Loucy (cell line): ENCODE results near the gene DMRTC1B.
"Not testable (repeated sequence)": the region's sequence is repeated elsewhere in the genome, so short reads cannot be mapped to it uniquely, and the experiment has no call there.

Source experiments
- EZH2phosphoT487 ChIP-seq: fragments of 200-600 bp; IDR thresholded peaks from 2 replicates; pipeline ENCODE4 v1.6.1; 2018; ENCODE audit warnings: antibody characterized with exemption, mild to moderate bottlenecking, moderate library complexity, borderline replicate concordance
- TF ChIP-seq, protein P1 (sequence below): fragments of 200-600 bp; sonication (generic); conservative IDR thresholded peaks from 2 replicates; pipeline ENCODE4 v1.5.1; 2014; ENCODE audit warnings: mild to moderate bottlenecking, antibody characterized with exemption, low read length

DNA sequence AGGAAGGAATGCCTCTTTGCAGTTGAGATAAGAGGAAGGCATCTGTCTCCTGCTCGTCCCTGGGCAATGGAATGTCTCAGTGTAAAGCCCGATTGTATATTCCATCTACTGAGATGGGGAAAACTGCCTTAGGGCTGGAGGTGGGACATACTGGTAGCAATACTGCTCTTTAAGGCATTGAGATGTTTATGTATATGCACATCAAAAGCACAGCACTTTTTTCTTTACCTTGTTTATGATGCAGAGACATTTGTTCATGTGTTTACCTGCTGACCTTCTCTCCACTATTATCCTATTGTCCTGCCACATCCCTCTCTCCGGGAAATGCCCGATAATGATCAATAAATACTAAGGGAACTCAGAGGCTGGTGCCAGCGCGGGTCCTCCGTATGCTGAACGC is 43.1 kb upstream of the DMRTC1B start:
- TF ChIP-seq, protein P1, sequence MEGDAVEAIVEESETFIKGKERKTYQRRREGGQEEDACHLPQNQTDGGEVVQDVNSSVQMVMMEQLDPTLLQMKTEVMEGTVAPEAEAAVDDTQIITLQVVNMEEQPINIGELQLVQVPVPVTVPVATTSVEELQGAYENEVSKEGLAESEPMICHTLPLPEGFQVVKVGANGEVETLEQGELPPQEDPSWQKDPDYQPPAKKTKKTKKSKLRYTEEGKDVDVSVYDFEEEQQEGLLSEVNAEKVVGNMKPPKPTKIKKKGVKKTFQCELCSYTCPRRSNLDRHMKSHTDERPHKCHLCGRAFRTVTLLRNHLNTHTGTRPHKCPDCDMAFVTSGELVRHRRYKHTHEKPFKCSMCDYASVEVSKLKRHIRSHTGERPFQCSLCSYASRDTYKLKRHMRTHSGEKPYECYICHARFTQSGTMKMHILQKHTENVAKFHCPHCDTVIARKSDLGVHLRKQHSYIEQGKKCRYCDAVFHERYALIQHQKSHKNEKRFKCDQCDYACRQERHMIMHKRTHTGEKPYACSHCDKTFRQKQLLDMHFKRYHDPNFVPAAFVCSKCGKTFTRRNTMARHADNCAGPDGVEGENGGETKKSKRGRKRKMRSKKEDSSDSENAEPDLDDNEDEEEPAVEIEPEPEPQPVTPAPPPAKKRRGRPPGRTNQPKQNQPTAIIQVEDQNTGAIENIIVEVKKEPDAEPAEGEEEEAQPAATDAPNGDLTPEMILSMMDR = not testable (repeated sequence)
- TF ChIP-seq EZH2phosphoT487 = not testable (repeated sequence)
